TTC549 (cell line): ENCODE data around the gene GFPT2.

Experiments
- FAIRE-seq: peaks from 2 replicates; lab custom pipeline; 2012; peaks lifted over from hg19 to GRCh38; lab: Jason Lieb, UNC

Gene GFPT2

GRCh38 chr5:180274695-180275094 lies 78.4 kb downstream of the GFPT2 start:
- FAIRE-seq, result no peak

- FAIRE-seq, result no peak
Measured at GRCh38 chr5:180271221-180271620, 81.9 kb downstream of the GFPT2 start.

- no peak for FAIRE-seq
Measured at GRCh38 chr5:180259260-180259611, 93.9 kb downstream of the GFPT2 start.

GRCh38 chr5:180253036-180253824 lies 99.9 kb downstream of the GFPT2 start:
- FAIRE-seq, result no peak

GRCh38 chr5:180251887-180252286 lies 101.2 kb downstream of the GFPT2 start:
- no peak for FAIRE-seq

- no peak for FAIRE-seq
Measured at GRCh38 chr5:180251141-180251540, 102.0 kb downstream of the GFPT2 start.
